ENCODE data around the gene CAGE1. TPM values are rescaled to one million over a fixed set of nuclear protein-coding genes. Genes with fewer than 3 reads are reported as not detected.

The CAGE1 gene
- total and polyA plus RNA-seq, 2 donors (not counting 3 experiments of a cell fraction or from before 2014, with no cell fraction given) = not detected

DNA sequence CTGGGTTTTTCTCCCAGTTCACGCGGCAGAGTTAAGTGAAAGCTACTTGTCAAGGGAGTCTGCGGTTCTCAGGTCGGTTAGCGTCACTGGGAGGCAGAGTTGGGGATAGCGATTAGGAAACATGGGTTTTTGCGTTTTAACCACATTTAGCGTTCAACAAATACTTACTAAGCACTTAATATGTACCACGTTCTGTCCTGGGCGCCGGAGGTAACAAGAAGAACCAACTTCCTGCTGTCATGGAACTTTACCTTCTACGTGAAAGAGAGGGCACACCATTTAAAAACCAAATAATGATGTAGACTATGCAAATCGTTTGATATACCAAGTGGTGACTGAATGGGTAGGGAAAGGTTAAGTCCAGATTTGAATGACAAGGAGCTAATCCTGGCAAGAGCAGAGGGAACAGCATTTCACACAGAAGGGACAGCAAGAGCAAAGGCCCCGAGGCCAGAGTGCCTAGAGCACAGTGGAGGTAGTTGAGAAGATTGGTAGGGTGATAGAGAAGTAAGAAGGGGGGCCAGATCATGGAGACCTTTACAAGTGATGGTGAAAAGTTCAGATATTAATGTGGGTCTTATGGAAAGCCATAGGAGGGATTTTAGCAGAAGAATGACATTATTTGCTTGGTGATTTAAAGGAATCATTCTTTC lies 810 bp upstream of the CAGE1 start:
- peak overlapping the region; percentile 96 for H2AFZ ChIP-seq (ENCODE audit: low read depth, low read length)
- no peaks in the 10 kb centered on the region for H3K9me1 ChIP-seq (replicated peaks; ENCODE audit: control insufficient read depth, extremely low read depth, insufficient read depth, low read length)
- no peak for DNase-seq (ENCODE audit: low read depth, low spot score)
- CTCF ChIA-PET = interaction anchor here (0.6 to 1.5 kb wide), 9 partner anchors 17 to 694 kb away, joined by 3 to 11 read pairs (median 4); partner anchors contain the start of gene SSR1
- dilution Hi-C loops (cut with MboI; ENCODE audit: extremely low pct_ligation_motif_present, low sequenced_read_pairs) = no loop called here
- peak overlapping the region; percentile 55 to 92 (median 77) for H3K4me3 ChIP-seq (replicated peaks in 1 of 3; ENCODE audit: insufficient read depth in 1 of 3, low read depth in 1 of 3, low read length in 3 of 3)
- peaks cover 13% of the 10 kb centered on the region for H3K4me1 ChIP-seq (ENCODE audit: control insufficient read depth, extremely low read depth, insufficient read depth, low read length)
- H3K27me3 ChIP-seq (ENCODE audit: control insufficient read depth in 2 of 2, insufficient read depth in 2 of 2, low read length in 2 of 2) = no peaks in the 10 kb centered on the region
- TF ChIP-seq, protein P1, sequence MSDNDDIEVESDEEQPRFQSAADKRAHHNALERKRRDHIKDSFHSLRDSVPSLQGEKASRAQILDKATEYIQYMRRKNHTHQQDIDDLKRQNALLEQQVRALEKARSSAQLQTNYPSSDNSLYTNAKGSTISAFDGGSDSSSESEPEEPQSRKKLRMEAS (IDR thresholded peaks at IDR 0.05; ENCODE audit: insufficient read depth, insufficient read length) = no peak
- TF ChIP-seq POLR2A (IDR thresholded peaks at IDR 0.05; ENCODE audit: low read depth, low read length) (no peak), GATA2 (IDR thresholded peaks at IDR 0.05; ENCODE audit: insufficient read depth, insufficient read length, low read depth, low read length) (no peak), MYC (IDR thresholded peaks at IDR 0.05; ENCODE audit: low read depth, low read length) (no peak)
- TF ChIP-seq, protein P2, sequence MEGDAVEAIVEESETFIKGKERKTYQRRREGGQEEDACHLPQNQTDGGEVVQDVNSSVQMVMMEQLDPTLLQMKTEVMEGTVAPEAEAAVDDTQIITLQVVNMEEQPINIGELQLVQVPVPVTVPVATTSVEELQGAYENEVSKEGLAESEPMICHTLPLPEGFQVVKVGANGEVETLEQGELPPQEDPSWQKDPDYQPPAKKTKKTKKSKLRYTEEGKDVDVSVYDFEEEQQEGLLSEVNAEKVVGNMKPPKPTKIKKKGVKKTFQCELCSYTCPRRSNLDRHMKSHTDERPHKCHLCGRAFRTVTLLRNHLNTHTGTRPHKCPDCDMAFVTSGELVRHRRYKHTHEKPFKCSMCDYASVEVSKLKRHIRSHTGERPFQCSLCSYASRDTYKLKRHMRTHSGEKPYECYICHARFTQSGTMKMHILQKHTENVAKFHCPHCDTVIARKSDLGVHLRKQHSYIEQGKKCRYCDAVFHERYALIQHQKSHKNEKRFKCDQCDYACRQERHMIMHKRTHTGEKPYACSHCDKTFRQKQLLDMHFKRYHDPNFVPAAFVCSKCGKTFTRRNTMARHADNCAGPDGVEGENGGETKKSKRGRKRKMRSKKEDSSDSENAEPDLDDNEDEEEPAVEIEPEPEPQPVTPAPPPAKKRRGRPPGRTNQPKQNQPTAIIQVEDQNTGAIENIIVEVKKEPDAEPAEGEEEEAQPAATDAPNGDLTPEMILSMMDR (IDR thresholded peaks at IDR 0.05; ENCODE audit: extremely low read depth in 1 of 2, insufficient read depth in 1 of 2, low read depth in 1 of 2, low read length in 2 of 2) = no peak
- POLR2A ChIA-PET = interaction anchor here (0.6 to 1.1 kb wide), 3 partner anchors 90 to 200 kb away, joined by 3 to 6 read pairs (median 3); partner anchors contain the start of gene SNRNP48
- H3K36me3 ChIP-seq (ENCODE audit: control insufficient read depth in 2 of 2, extremely low read depth in 1 of 2, insufficient read depth in 2 of 2, low read length in 2 of 2) = peaks cover 0 to 4% of the 10 kb centered on the region in 2 experiments
- no peaks in the 10 kb centered on the region for H4K20me1 ChIP-seq (replicated peaks; ENCODE audit: control insufficient read depth, extremely low read depth, insufficient read depth, low read length)
- no peak for FAIRE-seq
- BruUV-seq (replicated peaks) = no TSS peak
- H3K27ac ChIP-seq (ENCODE audit: insufficient read depth, low read depth, low read length) = peak overlapping the region; percentile 66
- peaks cover 35% of the 10 kb centered on the region for H3K79me2 ChIP-seq (ENCODE audit: control insufficient read depth, insufficient read depth, low read length)
- H3K9me3 ChIP-seq (replicated peaks; ENCODE audit: control insufficient read depth, insufficient read depth, low read length) = no peaks in the 10 kb centered on the region
- peak overlapping the region; percentile 65 for H3K9ac ChIP-seq (replicated peaks; ENCODE audit: extremely low read depth, insufficient read depth, low read length)
- H3K4me2 ChIP-seq (ENCODE audit: insufficient read depth, low read length) = peak overlapping the region; percentile 87
- intact Hi-C loops (cut with micrococcal nuclease) = loop anchor here (1.0 to 10.0 kb wide), 2 partner anchors 200 to 674 kb away; partner anchors contain the start of genes BLOC1S5 and SNRNP48

All from endothelial cell of umbilical vein (primary cell).